ENCODE data around the gene LIMCH1. TPM values are rescaled to one million over a fixed set of nuclear protein-coding genes. Genes with fewer than 3 reads are reported as not detected.

The LIMCH1 gene
- total and polyA plus RNA-seq, 12 donors = 28.2 to 206 (median 62.3) TPM

DNA sequence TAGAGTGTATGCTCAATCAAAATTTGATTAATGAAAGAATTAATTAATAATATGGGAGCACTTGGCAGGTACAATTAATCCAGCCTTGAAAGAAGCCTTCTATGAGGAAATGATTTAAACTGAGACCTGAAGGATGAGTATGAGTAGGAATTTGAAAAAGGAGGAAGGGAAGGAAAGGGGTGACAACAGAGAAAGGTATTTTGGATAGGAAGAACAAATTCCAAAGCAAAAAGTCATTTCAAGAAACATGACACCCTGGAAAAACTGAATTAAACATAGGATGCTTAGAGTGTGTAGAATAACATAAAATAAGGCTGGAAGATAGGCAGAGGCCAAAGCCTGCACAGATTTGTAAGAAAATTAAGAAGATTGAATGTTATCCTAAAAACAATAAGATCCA, 180.9 kb downstream of the LIMCH1 start:
- Histone ChIP-seq H3K27ac (no peak overlapping the region), H3K4me3 (no peak overlapping the region), H3K27me3 (peaks cover 10% of the 10 kb centered on the region), H3K36me3 (replicated peaks in 1 of 2) (no peaks in the 10 kb centered on the region), H3K4me1 (replicated peaks in 1 of 2) (no peaks in the 10 kb centered on the region), H3K9me3 (replicated peaks in 1 of 3) (no peaks in the 10 kb centered on the region)
- no peak for TF ChIP-seq POLR2A (IDR thresholded peaks at IDR 0.05)
- TF ChIP-seq, protein P1, sequence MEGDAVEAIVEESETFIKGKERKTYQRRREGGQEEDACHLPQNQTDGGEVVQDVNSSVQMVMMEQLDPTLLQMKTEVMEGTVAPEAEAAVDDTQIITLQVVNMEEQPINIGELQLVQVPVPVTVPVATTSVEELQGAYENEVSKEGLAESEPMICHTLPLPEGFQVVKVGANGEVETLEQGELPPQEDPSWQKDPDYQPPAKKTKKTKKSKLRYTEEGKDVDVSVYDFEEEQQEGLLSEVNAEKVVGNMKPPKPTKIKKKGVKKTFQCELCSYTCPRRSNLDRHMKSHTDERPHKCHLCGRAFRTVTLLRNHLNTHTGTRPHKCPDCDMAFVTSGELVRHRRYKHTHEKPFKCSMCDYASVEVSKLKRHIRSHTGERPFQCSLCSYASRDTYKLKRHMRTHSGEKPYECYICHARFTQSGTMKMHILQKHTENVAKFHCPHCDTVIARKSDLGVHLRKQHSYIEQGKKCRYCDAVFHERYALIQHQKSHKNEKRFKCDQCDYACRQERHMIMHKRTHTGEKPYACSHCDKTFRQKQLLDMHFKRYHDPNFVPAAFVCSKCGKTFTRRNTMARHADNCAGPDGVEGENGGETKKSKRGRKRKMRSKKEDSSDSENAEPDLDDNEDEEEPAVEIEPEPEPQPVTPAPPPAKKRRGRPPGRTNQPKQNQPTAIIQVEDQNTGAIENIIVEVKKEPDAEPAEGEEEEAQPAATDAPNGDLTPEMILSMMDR (IDR thresholded peaks at IDR 0.05) = no peak
- no peak for DNase-seq
- intact Hi-C loops (cut with DNase I) = no loop called here

DNA sequence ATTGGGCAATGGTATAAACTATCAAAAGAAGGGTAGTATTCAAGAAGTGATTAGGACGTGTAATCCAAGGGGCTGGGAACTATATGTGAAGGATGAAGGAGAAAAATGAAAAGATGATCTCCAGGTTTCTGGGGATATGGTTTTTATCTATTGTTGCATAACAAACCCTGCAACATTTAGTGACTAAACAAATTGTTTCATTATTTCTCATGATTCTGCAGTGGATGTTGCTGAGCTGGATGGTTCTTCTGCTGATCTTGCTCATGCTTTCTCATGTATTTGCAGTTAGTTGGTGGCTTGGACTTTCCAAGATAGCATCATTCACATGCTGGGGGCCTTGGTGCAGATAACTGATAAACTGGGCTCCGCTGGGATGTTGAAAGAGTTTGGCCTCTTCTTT, 181.5 kb downstream of the LIMCH1 start:
- intact Hi-C loops (cut with DNase I) = no loop called here
- Histone ChIP-seq H3K4me1 (replicated peaks in 1 of 2) (no peaks in the 10 kb centered on the region), H3K4me3 (no peak overlapping the region), H3K27me3 (peaks cover 5% of the 10 kb centered on the region), H3K36me3 (replicated peaks in 1 of 2) (no peaks in the 10 kb centered on the region), H3K27ac (no peak overlapping the region), H3K9me3 (replicated peaks in 1 of 3) (no peaks in the 10 kb centered on the region)
- no peak for TF ChIP-seq POLR2A (IDR thresholded peaks at IDR 0.05)
- TF ChIP-seq, protein P1 (IDR thresholded peaks at IDR 0.05) = no peak
- WGBS, 4 donors = 71 to 90% (median 78%) methylated on average over 2 of the region's 2 CpGs
- no peak for DNase-seq

DNA sequence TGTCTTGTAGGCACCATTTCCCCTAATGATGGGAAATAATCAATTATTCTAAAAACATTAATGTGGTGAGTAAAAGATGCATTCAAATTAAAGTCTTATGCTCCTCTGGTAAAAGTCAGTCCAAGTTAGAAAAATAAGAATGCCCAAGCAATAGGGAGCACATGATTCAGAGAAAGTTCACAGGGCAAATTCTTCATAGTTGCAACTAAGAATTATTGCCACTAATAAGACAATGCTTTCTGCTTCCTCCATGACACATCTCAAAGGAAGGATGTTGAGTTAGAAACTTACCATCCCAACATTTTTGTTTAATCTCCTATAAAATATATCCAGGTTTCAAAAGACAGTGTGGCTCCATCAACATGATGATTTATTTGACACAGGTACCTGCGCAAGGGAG, 184.2 kb downstream of the LIMCH1 start:
- intact Hi-C loops (cut with DNase I) = no loop called here
- H3K27ac ChIP-seq = no peak overlapping the region
- H3K36me3 ChIP-seq (replicated peaks in 1 of 2) = no peaks in the 10 kb centered on the region
- no peaks in the 10 kb centered on the region for H3K4me1 ChIP-seq (replicated peaks in 1 of 2)
- no peak for DNase-seq
- TF ChIP-seq POLR2A (IDR thresholded peaks at IDR 0.05) = no peak
- TF ChIP-seq, protein P1 (IDR thresholded peaks at IDR 0.05) = no peak
- 88 to 97% (median 95%) methylated on average over 1 of the region's 1 CpG for WGBS, 4 donors
- no peaks in the 10 kb centered on the region for H3K27me3 ChIP-seq
- H3K9me3 ChIP-seq (replicated peaks in 1 of 3) = no peaks in the 10 kb centered on the region
- H3K4me3 ChIP-seq = no peak overlapping the region

DNA sequence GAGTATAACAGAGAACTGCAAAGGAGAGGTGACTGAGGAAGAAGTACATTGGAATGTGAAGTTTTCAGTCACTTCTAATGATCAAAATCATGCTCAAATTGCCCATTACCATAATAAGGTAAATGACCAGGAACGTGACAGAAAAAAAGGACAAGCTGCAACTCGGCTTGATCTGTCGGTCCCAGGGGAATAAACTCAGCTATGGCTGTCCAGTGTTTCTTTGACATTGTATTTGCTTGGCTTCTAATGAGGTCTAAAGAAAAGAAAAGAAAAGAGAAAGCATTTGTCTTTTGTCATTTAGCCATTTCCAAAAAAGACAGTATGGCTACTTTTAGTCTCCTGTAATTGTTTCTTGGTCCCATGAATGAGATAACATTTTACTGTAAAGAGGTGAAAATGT, 185.3 kb downstream of the LIMCH1 start:
- no peaks in the 10 kb centered on the region for H3K27me3 ChIP-seq
- no peak overlapping the region for H3K4me3 ChIP-seq
- intact Hi-C loops (cut with DNase I) = no loop called here
- no peaks in the 10 kb centered on the region for H3K9me3 ChIP-seq (replicated peaks in 1 of 3)
- no peak for DNase-seq
- 74 to 84% (median 79%) methylated on average over 3 of the region's 3 CpGs for WGBS, 4 donors
- H3K4me1 ChIP-seq (replicated peaks in 1 of 2) = no peaks in the 10 kb centered on the region
- TF ChIP-seq, protein P1 (IDR thresholded peaks at IDR 0.05) = no peak
- no peak overlapping the region for H3K27ac ChIP-seq
- H3K36me3 ChIP-seq (replicated peaks in 1 of 2) = no peaks in the 10 kb centered on the region

All from adrenal gland (tissue), 12 donors.